OCI-LY1 (cell line): ENCODE measurements around the gene SPDYE3.
"Not testable (repeated sequence)": the region's sequence is repeated elsewhere in the genome, so short reads cannot be mapped to it uniquely, and the experiment has no call there.

ENCODE experiments used
- H2AFZ ChIP-seq: fragments of 200-600 bp; sonication (generic), shearing (Covaris generic); 2 replicates; pipeline ENCODE4 v1.6.0; 2014; ENCODE audit warnings: antibody characterized with exemption, mild to moderate bottlenecking, low read length
- H3F3A ChIP-seq: fragments of 200-600 bp; sonication (generic), shearing (Covaris generic); 2 replicates; pipeline ENCODE4 v1.6.0; 2014; ENCODE audit warnings: mild to moderate bottlenecking, antibody characterized with exemption, low read length, moderate library complexity; ENCODE audit not compliant: insufficient read depth
- H3K27ac ChIP-seq: fragments of 200-600 bp; sonication (generic); 2 replicates; pipeline ENCODE4 v1.5.1; 2014; ENCODE audit warnings: low read length, mixed run types, mild to moderate bottlenecking, low read depth; ENCODE audit not compliant: poor library complexity, severe bottlenecking
- H3K27me3 ChIP-seq: fragments of 200-600 bp; sonication (generic); 2 replicates; pipeline ENCODE4 v1.6.0; 2014; ENCODE audit warnings: antibody characterized with exemption, mild to moderate bottlenecking, low read length, moderate library complexity; ENCODE audit not compliant: insufficient read depth
- H3K36me3 ChIP-seq: fragments of 200-600 bp; sonication (generic); 2 replicates; pipeline ENCODE4 v1.6.1; 2014; ENCODE audit warnings: mild to moderate bottlenecking, antibody characterized with exemption, low read length, moderate library complexity, mixed read lengths; ENCODE audit not compliant: insufficient read depth
- H3K4me1 ChIP-seq: fragments of 200-600 bp; sonication (generic); 2 replicates; pipeline ENCODE4 v1.5.1; 2014; ENCODE audit warnings: mild to moderate bottlenecking, low read length, moderate library complexity; ENCODE audit not compliant: insufficient read depth, severe bottlenecking
- H3K4me2 ChIP-seq: fragments of 200-600 bp; sonication (generic), shearing (Covaris generic); 2 replicates; pipeline ENCODE4 v1.6.1; 2014; ENCODE audit warnings: low read length
- H3K4me3 ChIP-seq: fragments of 200-600 bp; sonication (generic); 2 replicates; pipeline ENCODE4 v1.5.1; 2014; ENCODE audit warnings: low read length, low read depth, mild to moderate bottlenecking, mixed read lengths; ENCODE audit not compliant: poor library complexity, severe bottlenecking
- H3K79me2 ChIP-seq: fragments of 200-600 bp; shearing (Covaris generic); 2 replicates; pipeline ENCODE4 v1.6.1; 2016; ENCODE audit warnings: mixed run types, low read length, mixed read lengths; ENCODE audit not compliant: insufficient read depth
- H3K9ac ChIP-seq: fragments of 200-600 bp; sonication (generic), shearing (Covaris generic); 2 replicates; pipeline ENCODE4 v1.6.1; 2014; ENCODE audit warnings: mild to moderate bottlenecking, low read length, mixed read lengths
- H3K9me2 ChIP-seq: fragments of 200-600 bp; sonication (generic), shearing (Covaris generic); 2 replicates; pipeline ENCODE4 v1.6.1; 2014; ENCODE audit warnings: low read depth, mild to moderate bottlenecking, low read length, mixed read lengths
- H3K9me3 ChIP-seq: fragments of 200-600 bp; shearing (Covaris generic); 2 replicates; pipeline ENCODE4 v1.6.1; 2014; ENCODE audit warnings: low read length, mixed read lengths
- H4K20me1 ChIP-seq: fragments of 200-600 bp; sonication (generic), shearing (Covaris generic); 2 replicates; pipeline ENCODE4 v1.6.0; 2016; ENCODE audit warnings: mild to moderate bottlenecking, low read length; ENCODE audit not compliant: insufficient read depth

The SPDYE3 gene

GRCh38 chr7:100304526-100304925, 3.0 kb upstream of the SPDYE3 start:
- not testable (repeated sequence) for H3K79me2 ChIP-seq, H4K20me1 ChIP-seq, H3K9me3 ChIP-seq, H3K27me3 ChIP-seq, H3K9ac ChIP-seq, H3K27ac ChIP-seq, H3K4me1 ChIP-seq, H3F3A ChIP-seq, H2AFZ ChIP-seq, H3K4me3 ChIP-seq, H3K4me2 ChIP-seq, H3K9me2 ChIP-seq
- peaks cover 12% of the 10 kb centered on the region; the same call in 1 of the 2 replicates for H3K36me3 ChIP-seq

DNA sequence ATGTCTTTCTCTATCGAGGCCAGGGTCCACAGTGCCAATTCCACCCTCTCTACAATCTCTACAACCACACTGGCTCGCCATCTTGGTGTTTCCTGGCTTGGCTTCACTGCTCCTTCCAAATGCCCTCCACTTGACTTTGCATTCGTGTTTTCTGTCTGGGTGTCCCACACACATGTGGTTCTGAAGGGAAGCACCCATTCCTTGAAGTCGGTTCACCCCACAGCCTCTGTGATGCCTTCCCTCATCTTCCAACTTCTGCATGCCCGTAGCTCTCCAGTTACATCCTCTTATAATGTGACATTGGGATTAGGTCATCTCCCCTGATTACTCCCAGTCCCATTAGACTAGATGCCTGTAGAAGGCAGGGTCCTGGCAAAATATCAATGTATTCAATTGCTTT, 10.8 kb downstream of the SPDYE3 start:
- H3K4me1 ChIP-seq, H3K9ac ChIP-seq, H3K9me3 ChIP-seq, H2AFZ ChIP-seq, H4K20me1 ChIP-seq, H3K27ac ChIP-seq, H3K4me2 ChIP-seq, H3F3A ChIP-seq, H3K79me2 ChIP-seq, H3K27me3 ChIP-seq, H3K9me2 ChIP-seq, H3K4me3 ChIP-seq: not testable (repeated sequence)
- H3K36me3 ChIP-seq: peaks cover 23% of the 10 kb centered on the region

- not testable (repeated sequence) for H4K20me1 ChIP-seq, H3K27ac ChIP-seq, H2AFZ ChIP-seq, H3K9ac ChIP-seq, H3K9me3 ChIP-seq, H3K9me2 ChIP-seq, H3K4me1 ChIP-seq, H3K4me2 ChIP-seq, H3K4me3 ChIP-seq, H3K79me2 ChIP-seq, H3K27me3 ChIP-seq, H3F3A ChIP-seq
- H3K36me3 ChIP-seq: peaks cover 45% of the 10 kb centered on the region
Observed at GRCh38 chr7:100321648-100322047, 14.1 kb downstream of the SPDYE3 start.

- H3K4me3 ChIP-seq, H4K20me1 ChIP-seq, H3F3A ChIP-seq, H3K27me3 ChIP-seq, H3K4me2 ChIP-seq, H3K79me2 ChIP-seq, H3K9ac ChIP-seq, H3K27ac ChIP-seq, H3K9me2 ChIP-seq, H3K9me3 ChIP-seq, H3K4me1 ChIP-seq, H2AFZ ChIP-seq: not testable (repeated sequence)
- H3K36me3 ChIP-seq: peaks cover 61% of the 10 kb centered on the region
Observed at GRCh38 chr7:100324194-100324593, 16.7 kb downstream of the SPDYE3 start.

DNA sequence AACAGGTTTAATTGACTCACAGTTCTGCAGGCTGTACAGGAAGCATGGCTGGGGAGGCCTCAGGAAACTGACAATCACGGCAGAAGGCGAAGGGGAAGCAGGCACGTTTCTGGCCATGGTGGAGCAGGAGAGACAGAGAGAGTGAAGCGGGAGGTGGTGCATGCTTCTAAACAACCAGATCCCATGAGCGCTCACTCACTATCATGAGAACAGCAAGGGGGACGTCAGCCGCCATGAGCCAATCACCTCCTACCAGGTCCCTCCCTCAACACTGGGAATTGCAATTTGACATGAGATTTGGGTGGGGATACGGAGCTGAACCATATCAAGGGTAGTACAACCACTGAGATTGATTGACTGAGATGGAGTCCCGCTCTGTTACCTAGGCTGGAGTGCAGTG, 18.2 kb downstream of the SPDYE3 start:
- H3K9me2 ChIP-seq, H3K4me2 ChIP-seq, H3K4me3 ChIP-seq, H3K27me3 ChIP-seq, H3K9ac ChIP-seq, H3K27ac ChIP-seq, H3F3A ChIP-seq, H3K9me3 ChIP-seq, H3K79me2 ChIP-seq, H4K20me1 ChIP-seq, H2AFZ ChIP-seq, H3K4me1 ChIP-seq: not testable (repeated sequence)
- peaks cover 55% of the 10 kb centered on the region for H3K36me3 ChIP-seq

DNA sequence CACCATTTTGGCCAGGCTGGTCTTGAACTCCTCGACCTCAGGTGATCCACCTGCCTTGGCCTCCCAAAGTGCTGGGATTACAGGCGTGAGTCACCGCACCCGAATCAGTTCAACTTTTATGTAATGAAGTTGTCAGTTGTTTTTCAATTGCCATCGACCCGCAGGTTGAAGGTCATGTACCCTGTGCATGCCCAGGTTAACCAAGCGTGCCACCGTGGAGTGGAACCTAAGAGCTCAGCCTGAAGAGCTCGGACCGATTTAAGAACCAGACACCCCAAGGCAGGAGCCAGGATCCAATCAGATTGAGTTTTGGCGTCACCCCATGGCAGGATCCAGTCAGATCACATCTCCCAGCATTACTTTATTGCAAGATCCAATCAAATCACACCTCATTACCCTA, 19.4 kb downstream of the SPDYE3 start:
- H4K20me1 ChIP-seq, H2AFZ ChIP-seq, H3K27ac ChIP-seq, H3K4me1 ChIP-seq, H3K4me3 ChIP-seq, H3K9ac ChIP-seq, H3F3A ChIP-seq, H3K9me3 ChIP-seq, H3K4me2 ChIP-seq, H3K79me2 ChIP-seq, H3K9me2 ChIP-seq, H3K27me3 ChIP-seq: not testable (repeated sequence)
- peaks cover 57% of the 10 kb centered on the region for H3K36me3 ChIP-seq

GRCh38 chr7:100335566-100336466, 28.3 kb downstream of the SPDYE3 start:
- H3K27me3 ChIP-seq, H3K9me3 ChIP-seq, H4K20me1 ChIP-seq, H3K9me2 ChIP-seq, H2AFZ ChIP-seq, H3K79me2 ChIP-seq, H3F3A ChIP-seq: not testable (repeated sequence)
- H3K4me3 ChIP-seq: peak overlapping the region; percentile 84
- peak overlapping the region; percentile 79 for H3K27ac ChIP-seq
- peak overlapping the region; percentile 82 for H3K9ac ChIP-seq
- peaks cover 22% of the 10 kb centered on the region for H3K36me3 ChIP-seq
- H3K4me2 ChIP-seq: peak overlapping the region; percentile 64
- H3K4me1 ChIP-seq: peaks cover 32% of the 10 kb centered on the region
